GM18951 (cell line): ENCODE results near the gene GRID1.
"Not testable (repeated sequence)": the region's sequence is repeated elsewhere in the genome, so short reads cannot be mapped to it uniquely, and the experiment has no call there.

ENCODE experiments used
- POLR2A ChIP-seq: IDR thresholded peaks from 4 replicates; pipeline ENCODE4 v1.6.1; 2011; ENCODE audit warnings: mild to moderate bottlenecking; ENCODE audit not compliant: insufficient read length, insufficient read depth; ENCODE audit errors: extremely low read depth
- in situ Hi-C: fragments of 300-500 bp; cut with MboI; formaldehyde crosslinking; loops from one replicate; pipeline ENCODE4 v1.12.0; 2022; ENCODE audit warnings: low sequenced_read_pairs, mixed read lengths, inconsistent platforms; ENCODE audit not compliant: unreplicated experiment

The GRID1 gene

DNA sequence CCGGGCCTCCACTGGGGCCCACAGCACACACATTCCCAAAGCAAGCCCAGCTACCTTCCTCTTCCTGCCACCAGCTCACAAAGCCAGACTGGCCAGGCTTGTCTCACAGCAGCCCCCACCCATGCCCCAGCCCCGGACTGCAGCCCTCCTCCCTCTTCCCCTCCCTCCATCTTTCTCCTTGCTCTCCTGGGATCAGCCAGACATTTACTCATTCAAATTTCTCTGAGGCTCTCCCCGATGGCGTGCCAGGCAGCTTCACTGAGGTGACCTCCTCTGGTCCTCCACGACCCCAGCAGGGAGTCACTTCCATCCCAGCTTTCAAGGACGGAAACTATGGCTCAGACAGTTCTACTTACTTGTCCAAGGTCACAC lies 187.5 kb downstream of the GRID1 start:
- no peak for TF ChIP-seq POLR2A
- in situ Hi-C loops, result no loop called here

DNA sequence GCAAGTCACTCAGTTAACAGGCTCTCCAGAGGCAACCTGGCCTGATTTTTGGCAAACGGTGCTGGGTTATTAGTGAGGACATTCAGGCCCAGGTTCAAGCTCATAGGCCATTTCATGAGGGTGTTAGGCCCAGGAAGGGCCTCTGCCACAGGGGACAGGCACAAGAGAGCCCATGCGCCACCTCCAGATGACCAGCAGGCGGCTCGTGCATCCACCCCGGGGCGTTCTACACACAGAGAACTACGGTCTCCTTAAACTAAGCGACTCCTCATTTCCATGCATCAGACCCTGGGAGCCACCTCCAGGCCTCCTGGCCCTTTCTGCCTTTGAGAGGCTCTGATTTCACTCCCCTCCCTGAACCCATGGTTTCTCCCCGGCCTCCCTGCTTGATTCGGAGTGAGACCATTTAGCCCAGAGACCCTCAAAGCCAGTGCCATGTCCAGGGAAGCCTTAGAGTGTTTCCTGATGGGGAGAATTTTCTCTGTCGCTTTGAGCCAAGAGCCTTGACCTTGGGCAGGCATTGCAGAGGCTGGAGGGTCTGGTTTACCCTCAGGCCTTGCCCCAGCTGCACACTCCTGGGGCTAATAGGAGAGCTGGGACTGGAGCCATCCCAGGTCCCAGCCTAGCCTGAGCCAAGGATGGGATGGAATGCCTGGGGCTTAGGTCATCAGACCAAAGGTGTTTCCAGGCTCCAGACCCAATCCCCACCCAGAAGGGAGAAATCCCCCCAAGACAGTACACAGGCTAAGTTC lies 188.0 kb downstream of the GRID1 start:
- no peak for TF ChIP-seq POLR2A
- in situ Hi-C loops, result no loop called here

DNA sequence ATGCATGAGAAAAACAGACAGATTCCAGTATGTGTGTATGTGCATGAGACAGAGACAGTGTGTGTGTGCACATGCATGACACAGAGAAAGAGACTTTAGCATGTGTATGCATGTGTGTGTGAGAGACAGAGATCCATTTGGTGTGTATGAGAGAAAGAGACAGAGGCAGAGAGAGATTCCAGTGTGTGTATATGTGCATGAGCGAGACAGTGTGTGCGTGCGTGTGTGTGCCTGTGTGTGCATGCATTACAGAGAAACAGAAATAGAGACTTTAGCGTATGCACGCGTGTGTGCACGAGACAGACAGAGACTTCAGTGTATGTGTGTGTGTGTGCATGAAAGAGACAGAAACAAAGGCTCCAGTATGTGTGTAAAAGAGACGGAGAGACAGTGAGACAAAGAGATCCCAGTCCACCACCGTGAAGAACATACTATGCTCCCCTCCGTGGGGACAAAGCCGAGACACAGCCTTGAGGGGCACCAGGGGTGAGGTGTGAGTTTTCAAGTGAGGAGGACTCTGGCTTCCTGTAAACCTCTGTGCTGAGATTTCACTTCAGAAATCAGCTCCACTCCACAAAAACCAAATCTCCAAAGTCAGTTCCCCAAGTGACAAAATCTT lies 188.9 kb downstream of the GRID1 start:
- in situ Hi-C loops, result no loop called here
- TF ChIP-seq POLR2A, result no peak

DNA sequence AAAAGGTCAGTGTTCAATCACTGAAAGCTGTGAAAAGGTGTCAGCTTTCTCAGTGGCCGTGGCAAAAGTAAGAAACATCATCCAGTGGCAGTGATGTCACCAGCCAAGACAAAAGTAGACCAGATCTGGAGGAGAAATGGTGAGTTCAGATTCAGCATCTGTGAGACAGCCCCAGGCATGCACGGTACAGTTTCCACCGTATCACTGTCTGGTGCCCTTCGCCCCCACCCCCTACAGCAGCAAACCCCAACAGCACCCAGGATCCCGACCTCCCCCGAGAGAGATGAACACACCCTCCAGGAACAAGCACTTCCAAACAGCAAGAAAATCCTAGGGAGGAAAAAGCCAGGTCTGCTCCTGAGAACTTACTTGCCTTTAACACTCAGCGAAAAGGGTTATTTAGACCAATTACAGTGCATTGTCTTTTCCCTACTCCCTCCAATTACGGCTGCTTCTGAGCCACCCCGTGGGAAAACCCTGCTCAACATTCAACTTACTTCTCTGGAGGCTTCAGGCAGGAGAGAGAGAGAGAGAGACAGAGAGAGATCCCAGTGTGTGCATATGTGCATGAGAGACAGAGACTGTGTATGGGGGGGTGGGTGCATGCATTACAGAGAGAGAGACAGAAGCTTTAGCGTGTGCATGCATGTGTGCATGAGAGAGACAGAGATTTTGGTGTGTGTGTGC lies 189.6 kb downstream of the GRID1 start:
- TF ChIP-seq POLR2A, result no peak
- in situ Hi-C loops, result no loop called here

DNA sequence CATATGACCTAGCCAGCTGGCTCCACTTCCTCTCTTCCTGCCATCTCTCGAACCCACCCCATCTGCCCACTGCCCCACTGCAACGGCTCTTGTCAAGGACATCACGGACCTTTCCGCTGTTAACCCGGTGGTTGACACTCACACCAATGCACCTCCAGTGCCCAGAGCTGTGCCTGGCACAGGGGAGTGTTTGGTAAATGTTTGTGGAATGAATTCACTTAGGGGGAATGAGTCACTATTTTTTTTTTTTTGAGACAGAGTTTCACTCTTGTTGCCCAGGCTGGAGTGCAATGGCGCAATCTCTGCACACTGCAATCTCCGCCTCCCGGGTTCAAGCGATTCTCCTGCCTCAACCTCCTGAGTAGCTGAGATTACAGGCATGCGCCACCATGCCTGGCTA lies 191.1 kb downstream of the GRID1 start:
- in situ Hi-C loops, result not testable (repeated sequence)

DNA sequence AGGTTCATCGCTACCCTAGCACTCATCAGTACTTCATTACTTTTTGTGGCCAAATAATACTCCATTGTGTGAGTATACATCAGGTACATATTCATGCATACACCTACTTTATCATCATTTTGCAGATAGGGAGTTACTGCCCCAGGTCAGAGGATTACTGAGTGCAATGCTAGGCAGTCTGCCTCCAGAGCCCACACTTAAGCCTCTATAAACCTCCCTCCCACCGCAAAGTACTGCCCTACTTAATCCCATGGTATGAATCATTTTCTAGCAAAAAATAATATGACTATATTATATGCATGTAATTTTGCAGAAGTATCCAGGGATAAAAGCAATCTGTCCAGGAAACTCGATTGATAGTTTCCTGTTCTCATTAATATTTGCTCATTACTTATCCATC lies 194.3 kb downstream of the GRID1 start:
- in situ Hi-C loops, result no loop called here
- TF ChIP-seq POLR2A, result no peak

DNA sequence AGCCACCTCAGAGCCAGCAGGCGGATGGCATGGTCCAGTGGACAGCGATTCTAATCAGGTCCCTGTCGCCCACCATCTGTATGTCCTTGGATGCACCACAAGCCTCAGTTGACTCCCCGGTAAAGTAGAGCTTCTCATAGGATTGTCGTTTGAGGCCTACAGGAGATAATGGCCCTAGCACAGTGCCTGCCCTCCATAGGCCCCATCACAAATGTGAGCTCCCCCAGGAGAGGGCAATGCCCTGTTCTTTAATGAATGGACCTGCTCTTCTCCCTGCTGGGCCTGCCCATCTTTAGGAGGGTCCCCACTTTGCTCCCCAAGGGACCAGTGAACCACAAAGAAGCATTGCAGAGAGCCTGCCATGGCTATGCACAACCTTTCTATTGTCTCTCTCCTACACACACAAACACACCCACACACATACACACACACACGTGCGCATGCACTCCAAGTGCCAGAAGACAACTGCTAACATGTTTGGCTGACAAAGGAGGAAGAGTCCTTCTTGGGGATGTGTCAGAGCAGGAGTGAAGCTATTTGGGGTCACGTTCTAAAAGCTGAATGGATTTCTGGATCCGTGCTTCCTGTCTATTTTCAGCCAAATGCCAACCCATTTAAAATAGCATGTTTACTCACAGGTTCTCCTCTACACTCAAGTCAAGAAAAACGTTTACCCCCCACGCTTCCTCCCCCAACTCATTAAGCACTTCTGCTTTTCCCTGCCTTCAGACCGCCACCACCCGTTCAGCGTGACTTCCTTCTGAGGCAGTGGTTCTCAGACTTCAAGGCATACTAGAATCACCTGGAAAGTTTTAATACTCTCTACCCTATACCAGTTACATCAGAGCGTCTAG lies 196.1 kb downstream of the GRID1 start:
- TF ChIP-seq POLR2A, result no peak
- in situ Hi-C loops, result no loop called here

DNA sequence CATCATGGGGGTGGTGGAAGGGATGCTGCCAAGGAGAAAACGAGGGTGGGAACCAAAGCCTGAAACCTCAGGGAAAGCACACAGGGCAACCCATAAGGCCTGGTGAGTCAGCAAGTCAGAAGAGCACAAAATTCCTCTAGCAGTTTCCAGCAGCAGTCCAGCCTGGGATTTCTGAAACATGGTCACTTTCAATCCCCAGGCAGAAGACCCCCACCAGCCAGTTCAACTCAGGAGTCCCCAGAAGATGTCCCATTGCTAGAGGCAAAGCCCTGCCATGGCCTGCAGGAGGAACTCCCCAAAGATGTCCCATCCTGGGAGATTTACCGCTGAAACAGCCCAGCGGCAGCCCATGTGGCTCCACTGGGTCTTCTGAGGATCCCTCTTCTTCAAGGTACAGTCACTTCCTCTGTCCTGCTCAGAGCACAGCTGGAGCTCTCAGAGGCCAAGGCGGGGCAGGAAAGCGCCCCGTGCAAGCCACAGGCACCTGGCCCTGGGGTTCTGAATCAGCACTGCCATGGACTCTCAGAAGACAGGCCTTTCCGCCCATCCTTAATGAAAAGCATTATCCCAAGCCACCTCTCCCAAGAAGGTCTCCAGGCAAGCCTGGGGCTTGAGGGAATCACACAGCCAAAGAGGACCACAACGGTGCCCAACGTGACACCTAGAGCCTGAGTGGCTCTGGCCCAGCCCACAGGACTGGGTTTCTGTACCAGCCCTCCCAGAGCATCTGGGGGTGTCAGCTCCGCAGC lies 196.9 kb downstream of the GRID1 start:
- in situ Hi-C loops, result no loop called here
- no peak for TF ChIP-seq POLR2A

DNA sequence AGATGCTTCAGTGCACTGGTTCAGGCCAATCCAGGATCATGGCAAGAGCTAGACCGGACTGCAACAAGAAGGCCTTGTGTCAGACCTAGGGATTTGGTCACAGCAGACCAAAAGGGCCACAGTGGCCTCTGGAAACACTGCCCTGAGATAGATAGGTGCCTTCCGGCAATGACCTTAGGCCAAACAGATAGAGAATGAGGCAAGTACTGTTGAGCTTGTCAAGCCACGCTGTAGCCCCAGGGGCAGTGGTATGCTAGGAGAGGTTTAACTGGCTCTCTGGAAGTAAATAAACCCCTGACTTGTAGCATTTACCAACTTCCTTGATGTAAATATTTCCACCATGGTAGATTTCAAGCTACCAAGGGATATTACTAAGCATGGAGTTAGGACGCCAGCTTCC lies 197.5 kb downstream of the GRID1 start:
- in situ Hi-C loops, result no loop called here
- no peak for TF ChIP-seq POLR2A

DNA sequence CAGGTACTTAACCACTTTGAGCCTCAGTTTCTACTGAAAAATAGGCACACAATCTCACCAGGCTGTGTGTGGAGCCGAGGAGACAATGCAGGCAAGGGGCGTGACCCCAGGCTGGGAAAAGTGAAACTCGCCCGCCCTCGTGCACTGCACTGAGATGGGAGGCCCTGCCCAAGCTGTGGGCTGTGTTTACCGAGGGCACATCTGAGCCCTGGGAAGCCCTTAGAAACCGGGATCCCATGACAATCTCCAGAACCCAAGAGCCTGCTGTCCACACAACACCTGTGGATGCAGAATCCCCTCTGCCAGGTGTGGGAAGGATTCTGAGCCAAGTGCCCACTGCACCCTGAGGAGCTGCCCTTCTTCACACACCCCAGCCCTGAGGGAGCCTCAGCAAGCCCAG lies 198.3 kb downstream of the GRID1 start:
- in situ Hi-C loops, result no loop called here

DNA sequence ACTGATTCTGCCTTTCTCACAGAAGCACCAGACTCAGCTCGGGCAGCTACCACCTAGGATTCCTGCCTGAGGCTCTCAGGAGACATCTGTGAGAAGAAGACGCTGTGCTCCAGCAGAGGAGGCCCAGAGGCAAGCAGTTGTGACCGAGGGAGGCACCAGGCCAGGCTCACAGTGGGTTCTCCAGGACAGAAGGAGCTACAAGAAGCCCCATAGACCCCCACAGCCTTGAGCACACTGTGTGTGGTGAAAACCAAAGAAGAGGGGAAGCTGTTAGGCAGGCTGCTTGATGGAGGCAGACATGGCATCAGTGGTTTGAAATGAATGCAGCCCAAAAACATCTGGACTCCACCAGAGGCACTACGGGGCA lies 198.8 kb downstream of the GRID1 start:
- no peak for TF ChIP-seq POLR2A
- in situ Hi-C loops, result no loop called here

More for the DNA sequence above, 198.3 kb downstream of the GRID1 start:
- TF ChIP-seq POLR2A, result no peak

DNA sequence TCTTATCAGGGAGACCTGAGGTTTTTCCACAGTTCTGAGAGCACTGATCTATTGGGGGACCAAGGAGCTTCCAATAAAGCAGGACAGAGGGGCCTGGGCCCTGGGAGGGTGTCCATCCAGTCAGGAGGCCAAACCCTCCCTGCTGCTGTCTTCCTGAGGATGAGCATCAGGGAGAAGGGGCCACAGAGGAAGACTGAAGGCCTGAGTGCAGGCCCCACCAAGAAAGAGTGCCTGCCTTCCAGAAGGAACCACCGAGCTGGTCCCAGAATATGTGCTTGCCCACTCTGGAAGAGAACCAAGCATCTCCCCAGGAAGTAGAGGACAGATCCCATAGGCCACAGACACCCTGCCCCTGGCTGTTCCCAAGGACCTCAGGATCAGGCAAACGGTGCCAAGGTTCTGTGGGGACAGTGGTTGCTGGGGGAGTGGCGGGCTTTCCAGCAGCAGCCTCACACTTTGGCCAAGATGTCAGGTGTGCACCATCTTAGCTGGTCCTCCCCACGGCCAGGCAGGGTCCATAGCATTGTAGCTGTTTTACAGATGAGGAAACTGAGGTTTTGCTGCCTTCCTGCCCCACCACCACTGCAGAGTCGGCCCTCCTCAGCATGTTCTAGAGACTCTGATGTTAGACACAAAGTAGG lies 199.4 kb downstream of the GRID1 start:
- in situ Hi-C loops, result no loop called here
- no peak for TF ChIP-seq POLR2A

DNA sequence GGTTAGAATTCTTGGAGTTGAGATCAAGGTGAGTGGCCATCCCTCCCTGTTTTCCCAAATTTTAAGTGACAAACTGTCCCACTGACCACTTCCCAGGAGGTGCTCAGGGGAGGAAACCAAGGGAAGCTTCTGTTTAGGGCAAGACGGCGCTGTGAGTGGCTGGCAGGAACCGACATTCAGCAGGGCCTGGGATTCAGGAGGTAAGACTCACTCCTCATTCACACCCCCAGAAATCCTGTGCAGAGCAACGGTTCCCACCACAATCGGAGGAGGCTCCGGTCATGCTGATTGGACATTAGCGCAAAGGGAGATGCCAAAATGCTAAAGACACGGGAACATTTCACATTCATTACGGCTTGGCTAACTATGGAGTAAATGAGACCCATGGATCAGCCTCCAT lies 200.9 kb downstream of the GRID1 start:
- no peak for TF ChIP-seq POLR2A
- in situ Hi-C loops, result no loop called here
